IMR-90 (cell line): Measurements from ENCODE around the gene CC2D1A.

Source experiments
- BHLHE40 ChIP-seq: fragments of 150-350 bp; IDR thresholded peaks from 2 replicates; pipeline ENCODE4 v1.6.1; 2016; ENCODE audit warnings: mild to moderate bottlenecking, low read depth, low read length
- CEBPB ChIP-seq: IDR thresholded peaks from 2 replicates; pipeline ENCODE4 v1.6.1; 2012; ENCODE audit warnings: low read depth, low read length, improper control_type of control experiment
- MXI1 ChIP-seq: IDR thresholded peaks from 2 replicates; pipeline ENCODE4 v1.6.1; 2012; ENCODE audit warnings: low read depth, mild to moderate bottlenecking, low read length, moderate library complexity, borderline replicate concordance
- NFE2L2 ChIP-seq: fragments of 150-350 bp; IDR thresholded peaks from 2 replicates; pipeline ENCODE4 v1.6.1; 2016; ENCODE audit warnings: low read depth, mild to moderate bottlenecking, low read length
- POLR2A ChIP-seq: IDR thresholded peaks from 2 replicates; pipeline ENCODE4 v1.6.1; 2012; ENCODE audit warnings: mild to moderate bottlenecking, low read depth, low read length
- RFX5 ChIP-seq: IDR thresholded peaks from 2 replicates; pipeline ENCODE4 v1.8.0; 2012; ENCODE audit warnings: low read depth, mild to moderate bottlenecking, low read length, moderate library complexity
- SMC3 ChIP-seq: fragments of 150-350 bp; IDR thresholded peaks from 2 replicates; pipeline ENCODE4 v1.6.1; 2016; ENCODE audit warnings: low read depth, mild to moderate bottlenecking, antibody characterized with exemption, low read length, moderate library complexity
- TF ChIP-seq, protein P1 (sequence below): conservative IDR thresholded peaks from 2 replicates; pipeline ENCODE4 v1.5.1; 2012; ENCODE audit warnings: mild to moderate bottlenecking, low read depth, low read length, improper control_type of control experiment
- TF ChIP-seq, protein P2 (sequence below): fragments of 150-350 bp; IDR thresholded peaks from 2 replicates; pipeline ENCODE4 v1.6.1; 2017; ENCODE audit warnings: mild to moderate bottlenecking, antibody characterized with exemption, low read length, low read depth

GRCh38 chr19:13876834-13877233 is 29.2 kb upstream of the CC2D1A start, which contains the start of gene NANOS3:
- TF ChIP-seq POLR2A (no peak), CEBPB (no peak), SMC3 (no peak), MXI1 (no peak), RFX5 (no peak), NFE2L2 (no peak), BHLHE40 (no peak)
- TF ChIP-seq, protein P1, sequence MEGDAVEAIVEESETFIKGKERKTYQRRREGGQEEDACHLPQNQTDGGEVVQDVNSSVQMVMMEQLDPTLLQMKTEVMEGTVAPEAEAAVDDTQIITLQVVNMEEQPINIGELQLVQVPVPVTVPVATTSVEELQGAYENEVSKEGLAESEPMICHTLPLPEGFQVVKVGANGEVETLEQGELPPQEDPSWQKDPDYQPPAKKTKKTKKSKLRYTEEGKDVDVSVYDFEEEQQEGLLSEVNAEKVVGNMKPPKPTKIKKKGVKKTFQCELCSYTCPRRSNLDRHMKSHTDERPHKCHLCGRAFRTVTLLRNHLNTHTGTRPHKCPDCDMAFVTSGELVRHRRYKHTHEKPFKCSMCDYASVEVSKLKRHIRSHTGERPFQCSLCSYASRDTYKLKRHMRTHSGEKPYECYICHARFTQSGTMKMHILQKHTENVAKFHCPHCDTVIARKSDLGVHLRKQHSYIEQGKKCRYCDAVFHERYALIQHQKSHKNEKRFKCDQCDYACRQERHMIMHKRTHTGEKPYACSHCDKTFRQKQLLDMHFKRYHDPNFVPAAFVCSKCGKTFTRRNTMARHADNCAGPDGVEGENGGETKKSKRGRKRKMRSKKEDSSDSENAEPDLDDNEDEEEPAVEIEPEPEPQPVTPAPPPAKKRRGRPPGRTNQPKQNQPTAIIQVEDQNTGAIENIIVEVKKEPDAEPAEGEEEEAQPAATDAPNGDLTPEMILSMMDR: no peak
- TF ChIP-seq, protein P2, sequence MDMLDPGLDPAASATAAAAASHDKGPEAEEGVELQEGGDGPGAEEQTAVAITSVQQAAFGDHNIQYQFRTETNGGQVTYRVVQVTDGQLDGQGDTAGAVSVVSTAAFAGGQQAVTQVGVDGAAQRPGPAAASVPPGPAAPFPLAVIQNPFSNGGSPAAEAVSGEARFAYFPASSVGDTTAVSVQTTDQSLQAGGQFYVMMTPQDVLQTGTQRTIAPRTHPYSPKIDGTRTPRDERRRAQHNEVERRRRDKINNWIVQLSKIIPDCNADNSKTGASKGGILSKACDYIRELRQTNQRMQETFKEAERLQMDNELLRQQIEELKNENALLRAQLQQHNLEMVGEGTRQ: no peak
